Naive thymus-derived CD8-positive, alpha-beta T cell (primary cell): Measurements from ENCODE around the gene KCNJ1. TPM values are rescaled to one million over a fixed set of nuclear protein-coding genes. Genes with fewer than 3 reads are reported as not detected.
A peak's percentile ranks its signal among the peaks of the same experiment; 100 is the strongest.

Source experiments
- ATAC-seq, 2 donors: fragments of 150-1000 bp; cut with Tn5 transposase in 1 of 2; sonication (Bioruptor Pico), chemical (Tn5 transposase) in 1 of 2; 1 replicate in 1 of 2; 2 replicates in 1 of 2; pipeline ENCODE4 v1.10.0; 2021; ENCODE audit warnings: mild to moderate bottlenecking in 2 of 2, moderate library complexity in 2 of 2
- POLR2A ChIA-PET: fragments of 350-600 bp; sonication (Branson Sonifier 250); formaldehyde crosslinking; loops from one replicate; lab custom pipeline; 2021; ENCODE audit warnings: antibody characterized with exemption; lab: Charles Lee
- DNase-seq, 10 donors: peaks; one replicate each; pipeline versions ENCODE4 v3.0.0 to v3.0.0-alpha.2; 2020 to 2022
- H3K27ac Mint-ChIP-seq, 10 donors: one replicate each; pipeline ENCODE4 v1.8.0; 2020 to 2022; ENCODE audit warnings: mild to moderate bottlenecking in 10 of 10, mixed read lengths in 10 of 10, moderate library complexity in 4 of 10, inconsistent platforms in 1 of 10
- H3K27me3 Mint-ChIP-seq, 5 donors: one replicate each; pipeline ENCODE4 v1.8.0; 2021 to 2022; ENCODE audit warnings: mixed read lengths in 5 of 5
- H3K36me3 Mint-ChIP-seq, 3 donors: one replicate each; pipeline ENCODE4 v1.8.0; 2020 to 2022; ENCODE audit warnings: mixed read lengths in 3 of 3, mild to moderate bottlenecking in 2 of 3, inconsistent platforms in 1 of 3
- H3K4me1 Mint-ChIP-seq, 4 donors: one replicate each; pipeline ENCODE4 v1.8.0; 2021 to 2022; ENCODE audit warnings: mixed read lengths in 4 of 4
- H3K4me3 Mint-ChIP-seq, 10 donors: one replicate each; pipeline ENCODE4 v1.8.0; 2020 to 2022; ENCODE audit warnings: mild to moderate bottlenecking in 10 of 10, mixed read lengths in 10 of 10, moderate library complexity in 6 of 10, inconsistent platforms in 1 of 10
- H3K9me3 Mint-ChIP-seq, 9 donors: one replicate each; pipeline ENCODE4 v1.8.0; 2020 to 2022; ENCODE audit warnings: mixed read lengths in 9 of 9, mild to moderate bottlenecking in 3 of 9, inconsistent platforms in 1 of 9, moderate library complexity in 1 of 9
- polyA plus RNA-seq, 3 donors: library from polyadenylated mRNA; unstranded; fragments of 300-500 nt; fragmentation: Illumina TruSeq; gene quantifications; one replicate each; pipeline ENCODE4 v1.2.3, GENCODE V29; 2021
- total RNA-seq, 8 experiments: library from RNA in 2 of 8; stranded (reverse) in 2 of 8; gene quantifications; one replicate each; pipeline ENCODE4 v1.2.3 and lab custom pipeline; 2021 to 2026

The KCNJ1 gene
- total and polyA plus RNA-seq, 5 experiments from 2014 or later: not detected

DNA sequence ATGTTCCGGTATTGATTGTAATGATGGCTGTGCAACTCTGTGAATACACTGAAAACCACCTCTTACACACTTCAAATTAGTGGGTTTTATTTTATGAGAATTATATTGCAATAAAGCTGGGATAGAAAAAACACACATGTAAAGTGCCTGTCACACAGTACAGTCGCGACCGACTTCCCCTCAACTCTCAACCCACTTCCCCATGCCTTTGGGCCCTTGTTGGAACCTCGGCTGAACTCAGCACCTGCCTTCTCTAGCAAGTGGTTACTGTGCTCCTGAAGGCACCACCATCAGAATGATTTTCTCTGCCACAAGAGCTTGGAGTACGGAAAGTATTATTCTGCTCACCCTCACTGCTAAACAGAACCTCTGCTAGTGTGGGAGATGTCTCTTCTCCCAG is 13.5 kb downstream of the KCNJ1 start:
- no peak for ATAC-seq
- POLR2A ChIA-PET: interaction anchor here (0.5 to 1.1 kb wide), 2 partner anchors 9 to 11 kb away, joined by 3 to 8 read pairs; no protein-coding TSS in a partner anchor
- no peak overlapping the region for H3K27ac Mint-ChIP-seq

DNA sequence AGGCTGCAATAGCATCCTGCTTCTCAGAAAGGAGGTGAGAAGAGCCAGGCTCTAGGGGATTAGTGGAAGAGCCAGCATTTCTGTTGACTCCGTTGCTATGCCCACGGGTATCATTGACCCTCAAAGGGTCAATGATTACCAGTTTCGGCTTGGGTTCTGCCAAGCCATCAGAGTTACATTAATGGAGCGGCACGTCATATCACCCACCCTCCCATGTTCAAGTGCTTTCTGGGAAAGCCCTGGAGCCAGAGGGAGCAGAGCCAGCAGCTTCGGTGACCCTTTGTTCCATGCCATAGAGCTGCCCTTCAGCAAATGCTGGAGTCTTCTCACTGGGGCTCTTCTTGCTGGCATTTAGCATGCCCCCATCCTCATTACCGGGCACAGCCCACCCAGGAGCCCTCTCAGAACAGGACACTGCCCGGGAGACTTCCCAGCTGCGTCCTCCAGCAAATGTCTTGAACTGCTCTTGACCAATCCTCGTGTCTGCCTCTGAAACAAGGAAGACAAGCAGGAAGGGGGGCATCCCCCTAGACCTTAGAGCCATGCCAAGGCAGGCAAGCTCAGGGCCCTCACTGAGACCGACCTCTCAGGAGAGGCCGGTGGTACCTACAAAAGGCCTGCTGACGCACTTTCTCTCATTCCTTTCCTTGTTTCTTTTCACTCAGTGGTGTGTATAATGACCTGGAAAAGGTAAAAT is 14.6 kb downstream of the KCNJ1 start:
- no peaks in the 10 kb centered on the region for H3K36me3 Mint-ChIP-seq
- H3K4me1 Mint-ChIP-seq: peaks cover 0 to 10% (median 3%) of the 10 kb centered on the region in 4 donors
- no peak for DNase-seq
- no peak for ATAC-seq
- no peak overlapping the region for H3K4me3 Mint-ChIP-seq
- H3K9me3 Mint-ChIP-seq: no peaks in the 10 kb centered on the region
- POLR2A ChIA-PET: interaction anchor here (1.1 kb wide), 1 partner anchor 10 kb away, joined by 3 read pairs; no protein-coding TSS in a partner anchor
- H3K27ac Mint-ChIP-seq: no peak overlapping the region
- H3K27me3 Mint-ChIP-seq: peaks cover 0 to 5% (median 2%) of the 10 kb centered on the region in 5 donors

More for the DNA sequence above, 13.5 kb downstream of the KCNJ1 start:
- DNase-seq: no peak
- Mint-ChIP-seq H3K27me3 (peaks cover 0 to 5% (median 2%) of the 10 kb centered on the region in 5 donors), H3K9me3 (no peaks in the 10 kb centered on the region), H3K4me3 (no peak overlapping the region), H3K36me3 (no peaks in the 10 kb centered on the region), H3K4me1 (peaks cover 0 to 7% (median 3%) of the 10 kb centered on the region in 4 donors)

DNA sequence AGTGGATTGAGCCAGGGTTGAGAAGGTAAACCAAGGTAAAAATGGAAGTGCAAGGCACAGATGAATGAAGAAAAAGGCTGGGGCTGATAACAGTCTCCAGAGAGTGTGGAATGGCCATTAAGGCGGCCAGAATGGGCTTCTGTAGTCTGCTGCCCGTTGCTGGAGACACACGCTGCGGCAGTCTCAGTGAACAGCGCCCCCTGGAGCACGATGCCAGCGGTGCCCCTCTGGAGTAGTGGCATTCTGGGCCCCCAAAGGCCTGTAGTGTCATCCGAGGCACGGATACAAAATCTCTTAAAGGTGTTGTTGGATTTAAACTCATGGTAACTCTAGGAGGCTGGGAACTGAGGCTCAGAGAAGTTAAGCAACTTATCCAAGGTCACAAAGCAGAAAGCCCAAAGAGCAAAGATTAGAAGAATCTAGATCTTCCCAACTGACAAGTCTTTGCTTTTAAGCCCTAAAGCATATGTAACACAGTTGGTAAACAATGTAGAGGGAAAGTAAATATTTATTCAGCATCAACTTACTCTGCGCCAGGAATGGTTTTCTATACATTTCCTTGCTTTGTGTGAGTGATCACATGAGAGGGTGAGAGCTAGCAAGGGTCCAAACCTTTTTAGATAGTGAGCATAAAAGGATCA is 18.2 kb downstream of the KCNJ1 start:
- peak overlapping the region in 1 of 10 donors; percentile 57 for H3K27ac Mint-ChIP-seq

GRCh38 chr11:128846985-128847384 is 20.1 kb downstream of the KCNJ1 start:
- POLR2A ChIA-PET: no interaction called here
- Mint-ChIP-seq H3K27ac (peak overlapping the region in 1 of 10 donors; percentile 10), H3K9me3 (no peaks in the 10 kb centered on the region), H3K4me1 (peaks cover 13 to 59% (median 27%) of the 10 kb centered on the region in 4 donors), H3K4me3 (no peak overlapping the region), H3K27me3 (no peaks in the 10 kb centered on the region), H3K36me3 (no peaks in the 10 kb centered on the region)
- no peak for ATAC-seq
- no peak for DNase-seq

More for the DNA sequence above, 18.2 kb downstream of the KCNJ1 start:
- POLR2A ChIA-PET: no interaction called here
- ATAC-seq (peak; percentile 75 to 87), DNase-seq (peak in 9 of 10 donors; percentile 35 to 75 (median 51))
- H3K4me1 Mint-ChIP-seq: peaks cover 13 to 41% (median 20%) of the 10 kb centered on the region in 4 donors
- no peaks in the 10 kb centered on the region for H3K9me3 Mint-ChIP-seq
- no peak overlapping the region for H3K4me3 Mint-ChIP-seq
- no peaks in the 10 kb centered on the region for H3K27me3 Mint-ChIP-seq
- H3K36me3 Mint-ChIP-seq: no peaks in the 10 kb centered on the region

DNA sequence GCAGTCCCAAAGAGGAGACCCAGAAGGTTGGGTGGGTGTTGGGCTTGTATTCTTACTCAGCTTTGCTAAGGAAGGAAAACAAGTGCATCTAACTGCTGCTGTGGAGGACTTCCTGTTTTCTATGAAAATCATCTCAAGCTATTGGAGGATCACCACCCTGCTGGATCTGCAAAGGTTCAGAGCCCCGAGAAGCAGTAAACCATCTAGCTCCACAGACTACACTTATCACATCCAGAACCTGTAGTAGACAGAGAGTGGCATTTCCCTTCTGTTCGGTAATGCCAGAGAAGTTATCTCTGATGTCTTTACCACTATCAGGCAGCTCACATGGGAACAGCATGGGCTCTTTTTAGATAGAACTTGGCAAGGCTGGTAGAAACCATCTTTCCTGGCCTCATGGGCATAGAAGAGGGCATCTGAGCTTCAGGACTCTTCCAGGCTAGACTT is 21.7 kb downstream of the KCNJ1 start:
- Mint-ChIP-seq H3K36me3 (no peaks in the 10 kb centered on the region), H3K27me3 (no peaks in the 10 kb centered on the region), H3K9me3 (peaks cover 0 to 4% (median 0%) of the 10 kb centered on the region in 9 donors), H3K27ac (peak overlapping the region in 9 of 10 donors; percentile 11 to 93 (median 82)), H3K4me1 (peaks cover 13 to 75% (median 38%) of the 10 kb centered on the region in 4 donors), H3K4me3 (peak overlapping the region in 5 of 10 donors; percentile 12 to 65 (median 23))
- DNase-seq: peak in 2 of 10 donors; percentile 22 to 38
- POLR2A ChIA-PET: interaction anchor here (1.0 to 1.5 kb wide), 3 partner anchors 14 to 22 kb away, joined by 3 to 6 read pairs (median 3); partner anchors contain the start of gene KCNJ1
- ATAC-seq: peak; percentile 38 to 63

GRCh38 chr11:128843198-128843785 is 23.8 kb downstream of the KCNJ1 start:
- H3K9me3 Mint-ChIP-seq: peaks cover 0 to 4% (median 0%) of the 10 kb centered on the region in 9 donors
- peak overlapping the region in 1 of 10 donors; percentile 73 for H3K27ac Mint-ChIP-seq
- ATAC-seq (no peak), DNase-seq (no peak)
- no peaks in the 10 kb centered on the region for H3K27me3 Mint-ChIP-seq
- POLR2A ChIA-PET: no interaction called here
- peaks cover 16 to 87% (median 48%) of the 10 kb centered on the region in 4 donors for H3K4me1 Mint-ChIP-seq
- no peaks in the 10 kb centered on the region for H3K36me3 Mint-ChIP-seq
- H3K4me3 Mint-ChIP-seq: no peak overlapping the region

DNA sequence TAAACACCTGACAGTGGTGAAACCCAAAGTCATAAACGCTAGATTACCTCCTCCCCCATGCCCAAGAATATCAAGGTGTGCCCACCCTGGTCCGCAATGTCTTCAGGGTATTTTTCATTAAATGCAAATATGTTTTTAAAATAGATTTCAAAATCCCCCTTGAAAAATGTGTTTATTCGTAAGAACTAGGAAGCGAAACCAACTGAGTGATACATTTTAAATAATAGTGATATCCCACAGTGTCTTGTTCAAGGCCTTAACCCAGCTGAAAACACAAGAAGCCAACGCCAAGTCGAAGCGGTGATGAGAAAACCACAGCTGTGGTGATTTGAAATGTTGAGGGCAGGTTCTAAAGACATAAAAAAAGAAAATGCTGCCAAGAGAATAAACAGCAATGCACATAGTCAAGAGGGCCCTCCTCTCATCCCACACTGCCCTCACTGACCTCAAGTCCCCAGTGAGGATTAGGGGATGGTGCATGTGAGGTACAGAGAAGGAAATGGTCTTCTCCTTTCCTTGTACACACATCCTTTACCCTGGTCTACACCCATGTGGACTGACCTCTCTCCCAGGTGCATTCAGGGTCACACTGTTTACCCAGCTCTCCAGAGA is 25.5 kb downstream of the KCNJ1 start:
- peaks cover 0 to 4% (median 0%) of the 10 kb centered on the region in 9 donors for H3K9me3 Mint-ChIP-seq
- peak overlapping the region in 1 of 10 donors; percentile 17 for H3K4me3 Mint-ChIP-seq
- H3K4me1 Mint-ChIP-seq: peaks cover 19 to 97% (median 59%) of the 10 kb centered on the region in 4 donors
- no peaks in the 10 kb centered on the region for H3K36me3 Mint-ChIP-seq
- H3K27ac Mint-ChIP-seq: peak overlapping the region in 4 of 10 donors; percentile 4 to 73 (median 18)
- POLR2A ChIA-PET: interaction anchor here (1.2 kb wide), 1 partner anchor 15 kb away, joined by 3 read pairs; no protein-coding TSS in a partner anchor
- H3K27me3 Mint-ChIP-seq: no peaks in the 10 kb centered on the region
- peak; percentile 10 to 40 for ATAC-seq
- no peak for DNase-seq

- peak overlapping the region in 1 of 10 donors; percentile 0 for H3K4me3 Mint-ChIP-seq
These were observed 26.3 kb downstream of the KCNJ1 start for GRCh38 chr11:128840783-128841182.

DNA sequence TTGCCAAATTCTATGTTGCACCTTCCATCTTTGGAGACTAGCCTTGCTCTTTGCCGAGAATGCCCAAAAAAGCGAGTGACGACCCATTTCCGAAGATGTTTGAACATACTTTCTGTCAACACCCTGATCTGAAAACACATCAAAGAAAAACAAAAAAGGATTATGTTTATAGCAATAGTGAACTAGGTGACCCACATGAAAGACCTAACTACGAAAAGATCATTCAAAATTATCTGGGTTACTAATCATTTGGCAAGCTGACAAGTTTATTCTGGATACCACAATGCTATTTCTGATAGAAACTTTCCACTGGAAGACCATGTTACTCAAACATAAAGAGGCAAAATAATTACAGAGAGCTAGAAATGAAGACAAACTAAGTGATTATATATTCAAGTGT is 27.0 kb downstream of the KCNJ1 start:
- peak overlapping the region in 3 of 10 donors; percentile 44 to 73 (median 49) for H3K27ac Mint-ChIP-seq
- POLR2A ChIA-PET: no interaction called here
- no peaks in the 10 kb centered on the region for H3K36me3 Mint-ChIP-seq
- peak overlapping the region in 2 of 10 donors; percentile 15 to 31 for H3K4me3 Mint-ChIP-seq
- ATAC-seq: peak; percentile 41 to 74
- H3K27me3 Mint-ChIP-seq: no peaks in the 10 kb centered on the region
- H3K9me3 Mint-ChIP-seq: peaks cover 0 to 4% (median 0%) of the 10 kb centered on the region in 9 donors
- H3K4me1 Mint-ChIP-seq: peaks cover 13 to 90% (median 53%) of the 10 kb centered on the region in 4 donors
- DNase-seq: peak in 3 of 10 donors; percentile 9 to 48 (median 34)

More at GRCh38 chr11:128840783-128841182, 26.3 kb downstream of the KCNJ1 start:
- Mint-ChIP-seq H3K36me3 (no peaks in the 10 kb centered on the region), H3K27me3 (no peaks in the 10 kb centered on the region), H3K9me3 (peaks cover 0 to 4% (median 0%) of the 10 kb centered on the region in 9 donors), H3K27ac (peak overlapping the region in 2 of 10 donors; percentile 69 to 73), H3K4me1 (peaks cover 18 to 97% (median 59%) of the 10 kb centered on the region in 4 donors)
- no peak for DNase-seq
- POLR2A ChIA-PET: no interaction called here
- no peak for ATAC-seq

DNA sequence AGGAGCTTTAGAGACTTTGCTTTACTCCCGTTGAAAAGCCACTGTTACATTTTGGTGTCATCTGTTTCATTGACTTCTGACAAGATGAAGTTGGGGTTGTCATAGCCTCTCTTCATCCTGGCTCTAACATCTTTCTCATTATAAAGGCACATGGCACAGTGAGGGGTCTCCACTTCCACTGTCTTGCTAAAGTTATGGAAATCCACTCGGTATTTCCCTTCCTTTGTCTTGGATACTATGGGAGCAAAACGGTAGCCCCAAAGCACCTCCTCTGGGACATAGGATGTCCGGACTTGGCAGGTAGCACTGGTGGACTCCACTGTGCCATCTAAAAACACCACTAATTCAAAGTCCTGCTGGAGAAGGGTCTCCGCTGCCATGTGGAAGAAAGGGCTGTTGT is 28.0 kb downstream of the KCNJ1 start:
- Mint-ChIP-seq H3K9me3 (peaks cover 0 to 4% (median 0%) of the 10 kb centered on the region in 9 donors), H3K27me3 (no peaks in the 10 kb centered on the region), H3K4me3 (no peak overlapping the region), H3K36me3 (no peaks in the 10 kb centered on the region), H3K27ac (no peak overlapping the region), H3K4me1 (peaks cover 9 to 86% (median 46%) of the 10 kb centered on the region in 4 donors)
- DNase-seq (no peak), ATAC-seq (no peak)
- POLR2A ChIA-PET: interaction anchor here (0.5 kb wide), 1 partner anchor 667 kb away, joined by 3 read pairs; no protein-coding TSS in a partner anchor

DNA sequence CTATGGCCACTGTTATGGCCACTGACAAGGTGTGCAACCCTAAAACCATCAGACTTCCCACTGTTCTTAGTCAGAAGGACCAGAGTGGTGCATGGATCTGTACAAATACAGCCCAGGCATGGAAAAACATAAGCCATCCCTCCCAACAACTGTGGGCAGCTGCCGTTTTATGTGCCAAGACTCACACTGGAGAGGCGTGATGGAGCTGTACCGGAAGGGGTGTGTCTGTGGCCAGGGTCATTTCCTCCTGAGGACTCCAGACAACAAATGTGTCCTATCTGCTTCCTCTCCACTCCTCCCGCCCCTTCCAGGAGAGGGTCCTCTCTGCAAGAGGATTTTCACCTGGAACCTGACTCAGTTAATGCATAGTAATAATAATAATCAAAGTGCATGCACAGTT is 29.5 kb downstream of the KCNJ1 start:
- no peak for ATAC-seq
- Mint-ChIP-seq H3K27me3 (no peaks in the 10 kb centered on the region), H3K4me3 (peak overlapping the region in 1 of 10 donors; percentile 6), H3K27ac (peak overlapping the region in 1 of 10 donors; percentile 3), H3K36me3 (peaks cover 0 to 2% (median 0%) of the 10 kb centered on the region in 3 donors), H3K4me1 (peaks cover 10 to 78% (median 42%) of the 10 kb centered on the region in 4 donors), H3K9me3 (peaks cover 0 to 4% (median 0%) of the 10 kb centered on the region in 9 donors)
- POLR2A ChIA-PET: no interaction called here
- no peak for DNase-seq
